DOHH2 (cell line): ENCODE measurements around the gene ME3.

Experiments
- H3F3A ChIP-seq: fragments of 200-600 bp; sonication (generic), shearing (Covaris generic); 2 replicates; pipeline ENCODE4 v1.6.0; 2016; ENCODE audit warnings: antibody characterized with exemption, mild to moderate bottlenecking; ENCODE audit not compliant: control insufficient read depth, insufficient read depth
- H3K27ac ChIP-seq: fragments of 200-600 bp; sonication (generic); 2 replicates; pipeline ENCODE4 v1.5.1; 2014; ENCODE audit warnings: low read depth, mild to moderate bottlenecking, low read length, moderate library complexity
- H3K27me3 ChIP-seq: fragments of 200-600 bp; sonication (generic); 2 replicates; pipeline ENCODE4 v1.6.1; 2014; ENCODE audit warnings: mild to moderate bottlenecking, low read length, mixed read lengths; ENCODE audit not compliant: control insufficient read depth
- H3K36me3 ChIP-seq: fragments of 200-600 bp; sonication (generic); 2 replicates; pipeline ENCODE4 v1.6.1; 2014; ENCODE audit warnings: mild to moderate bottlenecking, low read length, moderate library complexity, mixed read lengths; ENCODE audit not compliant: control insufficient read depth
- H3K4me1 ChIP-seq: fragments of 200-600 bp; sonication (generic); 2 replicates; pipeline ENCODE4 v1.6.1; 2014; ENCODE audit warnings: mild to moderate bottlenecking, low read length, mixed read lengths; ENCODE audit not compliant: control insufficient read depth
- H3K4me2 ChIP-seq: fragments of 200-600 bp; sonication (generic); 2 replicates; pipeline ENCODE4 v1.6.0; 2014; ENCODE audit warnings: mild to moderate bottlenecking, low read length, moderate library complexity
- H3K4me3 ChIP-seq: fragments of 200-600 bp; sonication (generic); 2 replicates; pipeline ENCODE4 v1.5.1; 2014; ENCODE audit warnings: mild to moderate bottlenecking, low read length, mixed read lengths
- H3K79me2 ChIP-seq: fragments of 200-600 bp; sonication (generic); 2 replicates; pipeline ENCODE4 v1.6.1; 2014; ENCODE audit warnings: mild to moderate bottlenecking, low read length, mixed read lengths; ENCODE audit not compliant: control insufficient read depth
- H3K9me2 ChIP-seq: fragments of 200-600 bp; sonication (generic); replicated peaks from 2 replicates; pipeline ENCODE4 v1.6.1; 2014; ENCODE audit warnings: mild to moderate bottlenecking, low read length, mixed read lengths; ENCODE audit not compliant: control insufficient read depth
- H3K9me3 ChIP-seq: fragments of 200-600 bp; sonication (generic); 2 replicates; pipeline ENCODE4 v1.6.1; 2014; ENCODE audit warnings: antibody characterized with exemption, low read length, mixed read lengths; ENCODE audit not compliant: control insufficient read depth, insufficient read depth
- H4K20me1 ChIP-seq: fragments of 200-600 bp; sonication (generic); 2 replicates; pipeline ENCODE4 v1.6.0; 2014; ENCODE audit warnings: low read depth, mild to moderate bottlenecking, antibody characterized with exemption, low read length, moderate library complexity; ENCODE audit not compliant: control insufficient read depth, insufficient read depth
- EZH2phosphoT487 ChIP-seq: fragments of 200-600 bp; sonication (generic); IDR thresholded peaks from 2 replicates; pipeline ENCODE4 v1.6.1; 2017; ENCODE audit warnings: borderline replicate concordance, mild to moderate bottlenecking, antibody characterized with exemption, low read length, moderate library complexity, mixed read lengths
- TF ChIP-seq, protein P1 (sequence below): fragments of 200-600 bp; sonication (generic); IDR thresholded peaks from one replicate; pipeline ENCODE4 v1.5.1; 2014; ENCODE audit warnings: antibody characterized with exemption, mild to moderate bottlenecking, low read depth, low read length; ENCODE audit not compliant: poor library complexity, severe bottlenecking

Gene ME3

DNA sequence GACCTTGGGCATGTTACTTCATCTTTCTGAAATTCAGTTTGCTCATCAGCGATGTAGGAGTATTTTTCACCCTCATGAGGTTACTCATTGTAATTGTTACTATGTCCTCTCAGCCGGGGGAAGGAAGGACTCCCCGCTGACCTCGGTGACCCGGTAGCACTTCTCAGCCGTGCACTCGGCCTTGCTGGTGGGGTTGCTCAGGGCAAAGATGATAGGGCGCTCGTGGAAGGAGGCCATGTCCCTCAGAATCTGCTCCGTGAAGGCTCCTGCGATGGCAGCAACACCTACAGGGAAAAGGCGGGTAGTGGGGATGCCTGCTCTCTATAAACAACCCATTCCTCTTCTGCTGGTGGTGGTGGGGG is 225.5 kb downstream of the ME3 start:
- Histone ChIP-seq H3K27me3 (no peaks in the 10 kb centered on the region), H3K9me2 (no peaks in the 10 kb centered on the region), H3K4me3 (no peak overlapping the region), H3K4me2 (no peak overlapping the region), H3K27ac (no peak overlapping the region), H3K79me2 (no peaks in the 10 kb centered on the region), H3K4me1 (no peaks in the 10 kb centered on the region), H3F3A (no peaks in the 10 kb centered on the region), H3K36me3 (no peaks in the 10 kb centered on the region), H4K20me1 (no peaks in the 10 kb centered on the region), H3K9me3 (no peaks in the 10 kb centered on the region)
- TF ChIP-seq EZH2phosphoT487: no peak
- TF ChIP-seq, protein P1, sequence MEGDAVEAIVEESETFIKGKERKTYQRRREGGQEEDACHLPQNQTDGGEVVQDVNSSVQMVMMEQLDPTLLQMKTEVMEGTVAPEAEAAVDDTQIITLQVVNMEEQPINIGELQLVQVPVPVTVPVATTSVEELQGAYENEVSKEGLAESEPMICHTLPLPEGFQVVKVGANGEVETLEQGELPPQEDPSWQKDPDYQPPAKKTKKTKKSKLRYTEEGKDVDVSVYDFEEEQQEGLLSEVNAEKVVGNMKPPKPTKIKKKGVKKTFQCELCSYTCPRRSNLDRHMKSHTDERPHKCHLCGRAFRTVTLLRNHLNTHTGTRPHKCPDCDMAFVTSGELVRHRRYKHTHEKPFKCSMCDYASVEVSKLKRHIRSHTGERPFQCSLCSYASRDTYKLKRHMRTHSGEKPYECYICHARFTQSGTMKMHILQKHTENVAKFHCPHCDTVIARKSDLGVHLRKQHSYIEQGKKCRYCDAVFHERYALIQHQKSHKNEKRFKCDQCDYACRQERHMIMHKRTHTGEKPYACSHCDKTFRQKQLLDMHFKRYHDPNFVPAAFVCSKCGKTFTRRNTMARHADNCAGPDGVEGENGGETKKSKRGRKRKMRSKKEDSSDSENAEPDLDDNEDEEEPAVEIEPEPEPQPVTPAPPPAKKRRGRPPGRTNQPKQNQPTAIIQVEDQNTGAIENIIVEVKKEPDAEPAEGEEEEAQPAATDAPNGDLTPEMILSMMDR: no peak

DNA sequence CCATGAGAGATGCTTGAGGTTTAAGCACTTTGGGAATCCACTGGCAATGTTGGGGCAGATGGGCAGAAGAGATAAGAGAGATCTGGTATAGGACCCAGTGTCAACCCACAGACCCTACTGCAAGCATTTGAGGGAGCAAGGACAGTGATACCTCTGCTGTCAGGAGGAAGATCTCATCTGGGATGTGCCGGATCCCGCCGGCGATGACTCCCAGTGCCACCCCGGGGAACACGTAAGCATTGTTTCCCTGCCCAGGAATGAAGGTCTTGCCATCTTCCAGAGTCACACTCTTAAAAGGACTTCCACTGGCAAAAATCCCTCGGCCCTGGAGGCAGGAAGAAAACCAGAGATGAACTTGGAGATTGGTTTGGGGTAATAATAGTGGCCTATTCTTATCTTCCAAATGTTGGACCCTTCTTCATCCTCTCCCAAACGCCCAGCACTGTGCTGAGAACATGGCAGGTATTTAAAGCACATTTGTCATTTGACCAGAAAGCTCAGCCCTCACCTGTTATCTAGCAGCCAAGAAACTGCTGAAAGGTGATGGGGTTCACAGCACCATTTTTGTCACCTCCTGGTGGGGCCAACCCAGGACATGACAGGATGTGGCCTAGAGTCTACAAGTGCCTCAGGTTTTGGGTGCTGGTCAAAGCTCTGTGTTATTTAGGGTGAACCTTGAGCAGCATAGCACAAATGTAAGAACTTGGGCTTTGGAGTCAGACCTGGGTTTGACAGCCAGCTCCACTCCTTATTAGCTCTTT is 226.1 kb downstream of the ME3 start:
- Histone ChIP-seq H3K27me3 (no peaks in the 10 kb centered on the region), H4K20me1 (no peaks in the 10 kb centered on the region), H3K27ac (no peak overlapping the region), H3K4me3 (no peak overlapping the region), H3K9me2 (no peaks in the 10 kb centered on the region), H3K79me2 (no peaks in the 10 kb centered on the region), H3K4me1 (no peaks in the 10 kb centered on the region), H3K4me2 (no peak overlapping the region), H3F3A (no peaks in the 10 kb centered on the region), H3K36me3 (no peaks in the 10 kb centered on the region), H3K9me3 (no peaks in the 10 kb centered on the region)
- no peak for TF ChIP-seq EZH2phosphoT487
- TF ChIP-seq, protein P1: no peak

DNA sequence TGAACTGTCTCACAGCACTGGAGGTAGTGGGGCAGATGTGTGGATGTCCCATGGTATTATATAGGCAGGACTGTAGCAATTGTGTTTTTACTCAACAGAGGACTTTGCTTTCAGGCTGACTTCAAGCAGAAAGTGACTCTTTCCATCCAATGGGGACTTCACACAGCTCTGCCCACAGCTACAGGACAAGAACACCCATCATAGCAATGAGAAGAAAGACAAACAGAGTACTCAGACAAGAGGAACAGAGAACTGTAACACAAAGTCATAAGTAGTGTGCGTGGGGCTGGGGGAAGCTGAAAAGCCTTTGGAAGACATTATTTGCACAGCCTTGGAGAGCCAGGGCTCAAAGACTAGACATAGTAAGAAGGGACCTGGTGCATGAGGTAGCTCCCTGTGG is 227.4 kb downstream of the ME3 start:
- no peaks in the 10 kb centered on the region for H4K20me1 ChIP-seq
- no peaks in the 10 kb centered on the region for H3K9me3 ChIP-seq
- H3K27ac ChIP-seq: no peak overlapping the region
- H3K4me1 ChIP-seq: no peaks in the 10 kb centered on the region
- no peak overlapping the region for H3K4me3 ChIP-seq
- H3K36me3 ChIP-seq: no peaks in the 10 kb centered on the region
- TF ChIP-seq, protein P1: no peak
- H3K79me2 ChIP-seq: no peaks in the 10 kb centered on the region
- no peak overlapping the region for H3K4me2 ChIP-seq
- H3K9me2 ChIP-seq: no peaks in the 10 kb centered on the region
- no peaks in the 10 kb centered on the region for H3F3A ChIP-seq
- H3K27me3 ChIP-seq: no peaks in the 10 kb centered on the region
